HG02798 (cell line): ENCODE results near the gene ZBTB5.

Experiments
- ATAC-seq: cut with Tn5 transposase; IDR thresholded peaks from one replicate; pipeline ENCODE4 v1.9.1; 2021; ENCODE audit warnings: mild to moderate bottlenecking; ENCODE audit not compliant: unreplicated experiment, poor library complexity

Gene ZBTB5

GRCh38 chr9:37453827-37454226 is 11.4 kb downstream of the ZBTB5 start:
- no peak for ATAC-seq

- no peak for ATAC-seq
Observed at GRCh38 chr9:37452611-37453010, 12.6 kb downstream of the ZBTB5 start.

- ATAC-seq: no peak
Observed at GRCh38 chr9:37451628-37452027, 13.6 kb downstream of the ZBTB5 start.

GRCh38 chr9:37449862-37450632 is 15.2 kb downstream of the ZBTB5 start:
- ATAC-seq: no peak

- ATAC-seq: no peak
Observed at GRCh38 chr9:37447111-37447510, 18.1 kb downstream of the ZBTB5 start.

DNA sequence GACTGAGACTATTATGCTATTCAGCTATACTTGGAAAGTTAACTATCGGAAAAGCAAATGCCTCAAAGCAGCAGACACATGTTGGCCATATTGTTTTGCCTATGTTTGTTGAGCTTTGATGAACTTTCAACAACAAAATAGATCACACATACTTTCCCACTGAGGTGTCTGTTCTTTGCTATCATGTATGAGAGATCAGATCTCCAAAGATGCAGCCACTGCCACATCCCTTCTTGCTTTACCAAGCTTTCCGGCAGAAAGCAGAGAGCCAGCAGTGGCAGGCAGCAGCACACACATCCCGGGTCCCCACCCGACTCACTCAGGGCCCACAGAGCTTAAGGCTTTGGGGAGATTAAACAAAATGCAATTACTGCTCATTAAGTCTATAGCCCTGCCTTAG is 18.8 kb downstream of the ZBTB5 start:
- ATAC-seq: no peak

DNA sequence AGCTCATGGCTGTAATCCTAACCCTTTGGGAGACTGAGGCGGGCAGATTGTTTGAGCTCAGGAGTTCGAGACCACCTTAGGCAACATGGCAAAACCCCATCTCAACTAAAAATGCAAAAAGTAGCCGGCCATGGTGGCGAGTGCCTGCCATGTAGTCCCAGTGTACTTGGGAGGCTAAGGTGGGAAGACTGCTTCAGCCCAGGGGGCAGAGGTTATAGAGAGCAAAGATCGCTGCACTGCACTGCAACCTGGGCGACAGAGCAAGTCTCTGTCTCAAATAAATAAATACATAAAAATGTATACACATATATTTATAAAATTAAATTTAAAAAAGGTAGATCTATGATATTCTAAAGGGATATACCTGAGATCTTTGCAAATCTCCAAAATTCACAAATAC is 19.4 kb downstream of the ZBTB5 start:
- ATAC-seq: no peak

- no peak for ATAC-seq
Observed at GRCh38 chr9:37444890-37445289, 20.4 kb downstream of the ZBTB5 start.

- no peak for ATAC-seq
Observed at GRCh38 chr9:37443566-37443965, 21.7 kb downstream of the ZBTB5 start.

DNA sequence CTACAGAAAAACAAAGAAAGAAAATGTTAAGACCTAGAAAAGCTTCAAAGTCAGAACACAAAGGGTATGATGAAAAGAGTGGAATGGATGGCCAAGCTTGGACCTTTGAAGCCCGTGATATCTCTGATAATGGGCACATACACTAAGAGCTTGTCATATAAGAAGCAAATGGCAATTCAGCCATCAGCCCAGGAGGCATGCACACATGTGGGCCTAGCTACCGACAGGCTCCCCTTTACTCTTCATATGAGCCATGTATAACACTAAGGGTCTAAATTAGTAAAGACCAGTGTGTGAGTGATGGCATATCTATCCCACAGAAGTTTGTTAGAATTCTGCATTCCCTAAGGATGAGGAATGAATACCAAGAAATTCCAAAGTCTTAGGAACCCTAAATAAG is 22.7 kb downstream of the ZBTB5 start:
- ATAC-seq: no peak

- ATAC-seq: no peak
Observed at GRCh38 chr9:37441776-37442370, 23.4 kb downstream of the ZBTB5 start.

DNA sequence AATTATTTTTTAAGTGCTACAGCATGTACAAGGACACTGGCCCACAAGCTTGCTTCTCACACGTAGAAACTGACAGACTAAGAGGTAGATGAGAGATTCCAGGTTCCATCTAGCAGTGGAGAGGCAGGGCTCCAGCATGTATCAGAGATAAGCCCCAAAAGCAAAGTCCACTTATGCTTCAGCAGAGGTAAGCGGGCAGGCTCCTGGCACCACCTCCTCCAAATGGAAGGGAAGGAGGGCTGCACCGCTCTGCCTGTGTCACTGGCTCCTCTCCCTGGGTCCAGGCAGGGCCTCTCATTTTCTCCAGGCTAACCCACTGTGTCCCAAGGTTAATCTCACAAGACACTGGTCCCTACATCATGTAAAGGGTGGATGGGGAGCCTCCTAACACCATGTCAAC is 26.9 kb downstream of the ZBTB5 start:
- ATAC-seq: no peak

GRCh38 chr9:37437621-37438020 is 27.6 kb downstream of the ZBTB5 start:
- ATAC-seq: no peak

DNA sequence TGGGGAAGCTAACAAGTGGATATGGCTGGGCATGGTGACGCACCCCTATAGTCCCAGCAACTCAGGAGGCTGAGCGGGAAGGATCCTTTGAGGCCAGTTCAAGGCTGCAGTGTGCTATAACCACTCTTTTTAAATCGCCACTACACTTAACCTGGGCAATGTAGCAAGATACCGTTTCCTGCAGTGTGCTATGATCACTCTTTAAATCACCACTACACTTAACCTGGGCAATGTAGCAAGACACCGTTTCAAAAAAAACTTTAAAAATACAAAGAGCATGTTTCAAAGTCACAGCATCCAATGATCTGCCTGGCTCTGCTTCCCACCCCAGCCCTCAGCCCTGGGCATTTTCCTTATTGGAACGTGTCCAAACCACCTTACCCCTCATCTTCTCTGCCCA is 28.2 kb downstream of the ZBTB5 start:
- no peak for ATAC-seq

DNA sequence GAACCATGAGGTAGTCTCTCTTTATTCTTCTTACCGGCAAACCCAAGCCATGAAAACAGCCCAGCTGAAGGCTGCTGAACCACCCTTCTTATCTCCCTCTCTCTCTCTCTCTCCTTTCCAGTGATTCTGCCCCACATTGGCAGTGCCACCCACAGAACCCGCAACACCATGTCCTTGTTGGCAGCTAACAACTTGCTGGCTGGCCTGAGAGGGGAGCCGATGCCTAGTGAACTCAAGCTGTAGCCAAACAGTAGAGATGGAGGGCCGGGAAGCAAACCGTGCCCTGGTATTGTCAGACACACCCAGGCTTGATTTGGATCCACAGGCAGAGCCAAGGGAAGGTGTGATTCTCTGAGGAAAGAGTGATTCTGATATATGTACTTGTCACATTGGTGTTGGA is 28.7 kb downstream of the ZBTB5 start:
- ATAC-seq: no peak

- no peak for ATAC-seq
Observed at GRCh38 chr9:37433867-37434371, 31.3 kb downstream of the ZBTB5 start.

DNA sequence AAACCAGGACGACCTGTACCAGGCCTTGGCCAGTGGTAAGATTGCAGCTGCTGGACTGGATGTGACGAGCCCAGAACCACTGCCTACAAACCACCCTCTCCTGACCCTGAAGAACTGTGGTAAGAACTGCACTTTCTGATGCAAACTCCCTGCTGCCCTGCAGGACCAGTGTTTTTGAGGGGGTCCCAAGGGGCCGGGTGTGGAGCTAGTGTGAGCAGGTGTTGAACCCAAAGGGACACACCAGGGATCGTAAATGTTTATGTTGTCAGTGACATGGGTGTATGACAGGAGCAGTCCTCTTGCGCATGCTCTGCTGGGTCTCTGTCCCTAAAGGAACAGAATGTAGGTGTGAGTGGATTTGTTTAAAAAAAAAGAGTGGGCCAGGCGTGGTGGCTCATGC is 33.2 kb downstream of the ZBTB5 start:
- no peak for ATAC-seq

GRCh38 chr9:37430841-37431597 is 34.2 kb downstream of the ZBTB5 start:
- no peak for ATAC-seq

DNA sequence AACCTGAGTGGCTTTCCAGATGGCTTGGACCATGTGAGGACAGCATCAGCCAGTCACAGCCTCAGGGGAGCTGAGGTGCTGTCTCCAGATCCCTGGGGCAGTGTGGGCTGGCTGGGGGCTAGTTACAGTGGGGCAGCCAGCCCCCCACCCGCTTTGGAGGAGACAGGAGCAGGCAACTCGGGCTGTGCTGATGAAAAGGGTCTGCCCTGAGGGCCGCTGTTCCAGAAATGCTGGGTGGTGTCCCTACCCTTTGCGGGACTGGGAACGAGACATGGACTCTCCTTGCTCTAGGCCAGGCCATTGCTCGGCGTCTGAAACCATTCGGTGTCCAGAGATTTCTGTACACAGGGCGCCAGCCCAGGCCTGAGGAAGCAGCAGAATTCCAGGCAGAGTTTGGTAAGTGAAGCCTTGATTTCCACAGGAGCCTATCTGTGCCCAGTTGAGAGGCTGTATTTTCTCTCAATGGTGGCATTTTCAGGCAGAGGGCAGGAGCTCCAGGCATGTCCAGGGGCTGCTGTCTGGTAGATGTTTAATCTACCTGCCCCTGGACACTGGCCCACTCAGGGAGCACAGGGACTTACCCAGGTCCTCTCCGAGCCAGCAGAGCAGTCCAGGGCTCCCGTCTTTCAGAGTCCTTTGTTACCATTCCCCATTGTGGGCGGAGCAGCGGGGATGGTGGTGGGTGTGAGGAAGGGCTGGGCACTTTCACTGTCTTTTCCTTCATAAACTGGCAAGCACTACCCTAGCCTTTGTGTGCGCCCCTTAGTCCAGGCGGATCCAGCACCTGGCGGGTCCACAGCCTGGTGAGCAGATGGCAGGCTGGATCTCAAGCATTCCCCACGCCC is 35.6 kb downstream of the ZBTB5 start:
- no peak for ATAC-seq

DNA sequence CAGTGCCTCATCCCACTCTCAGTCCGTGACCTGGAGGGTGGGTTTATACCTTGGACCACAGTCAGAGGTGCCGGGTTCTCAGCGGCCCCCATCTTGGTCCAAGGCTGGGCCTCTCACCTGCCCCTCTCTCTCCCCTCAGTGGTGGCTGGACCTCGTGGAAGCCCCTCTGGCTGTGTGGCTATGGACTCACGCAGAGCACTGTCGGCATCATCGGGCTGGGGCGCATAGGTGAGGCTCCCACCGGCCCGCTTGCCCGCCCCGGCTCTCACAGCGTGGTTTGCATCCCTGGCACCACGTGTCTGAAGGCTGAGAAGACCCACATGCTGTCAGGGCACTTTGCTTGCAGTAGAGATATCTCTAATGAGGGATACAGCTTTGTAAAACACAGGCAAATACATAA is 36.9 kb downstream of the ZBTB5 start:
- no peak for ATAC-seq
